Activated effector memory CD4-positive, alpha-beta T cell treated with Interleukin-2 at 50 U/mL for 16 hours (primary cell): ENCODE measurements around the gene EPN3.

Experiments used
- DNase-seq: peaks from one replicate; pipeline ENCODE4 v3.0.0-alpha.2; 2020

The EPN3 gene

DNA sequence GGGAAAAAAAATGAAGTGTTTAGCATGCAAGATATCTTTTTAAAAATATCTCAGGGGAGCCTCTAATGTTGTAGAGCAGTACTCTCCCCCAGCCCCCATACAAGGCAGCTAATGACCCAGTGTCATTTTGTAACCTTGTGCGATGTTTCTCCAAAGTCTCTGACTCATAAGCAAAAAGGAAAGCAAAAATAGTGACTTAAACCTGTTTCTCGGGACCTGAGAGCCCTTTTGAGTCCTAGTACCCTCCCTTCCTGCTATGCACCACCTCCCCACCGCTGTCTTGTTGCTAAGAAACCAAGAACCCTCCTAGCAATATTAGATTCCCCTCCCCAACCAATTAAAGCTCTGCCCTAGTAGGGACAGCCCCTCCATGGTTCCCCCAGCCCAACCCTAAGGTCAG lies 21.5 kb upstream of the EPN3 start:
- DNase-seq: peak; percentile 19

DNA sequence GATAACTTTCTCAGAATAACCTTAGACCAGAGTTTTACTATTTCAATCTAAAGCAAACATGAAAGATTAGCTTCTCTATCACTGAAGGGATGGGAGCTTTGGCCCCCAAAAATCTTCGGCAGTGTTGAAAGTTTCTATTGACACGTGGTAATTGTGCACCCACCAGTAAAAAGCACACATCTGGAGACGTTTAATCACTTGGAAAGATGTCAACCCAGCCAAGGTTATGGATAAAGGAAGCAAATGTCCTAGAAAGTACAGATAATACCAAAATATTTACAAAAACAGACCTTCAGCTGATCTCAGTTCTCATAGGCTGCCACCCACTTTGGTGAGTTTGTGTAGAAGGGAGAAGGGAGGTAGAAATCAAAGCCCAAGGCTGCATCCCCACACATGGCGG lies 19.0 kb upstream of the EPN3 start:
- DNase-seq: no peak

DNA sequence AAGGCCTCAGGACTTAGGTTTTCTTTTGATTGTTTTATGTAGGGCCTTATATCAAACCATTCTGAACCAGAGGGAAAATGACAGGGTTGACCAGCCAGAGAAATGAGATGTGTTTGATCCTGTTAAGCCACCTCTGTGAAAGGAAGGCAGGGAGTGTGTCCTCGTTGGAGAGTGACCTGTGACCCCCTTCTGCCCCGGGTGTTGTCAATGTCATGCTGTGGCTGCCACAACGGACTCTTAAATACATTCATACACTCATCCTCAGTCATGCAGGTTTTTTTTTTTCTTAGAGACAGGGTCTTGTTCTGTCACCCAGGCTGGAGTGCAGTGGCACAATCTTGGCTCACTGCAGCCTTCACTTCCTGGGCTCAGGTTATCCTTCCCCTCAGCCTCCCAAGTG lies 18.1 kb upstream of the EPN3 start:
- no peak for DNase-seq

DNA sequence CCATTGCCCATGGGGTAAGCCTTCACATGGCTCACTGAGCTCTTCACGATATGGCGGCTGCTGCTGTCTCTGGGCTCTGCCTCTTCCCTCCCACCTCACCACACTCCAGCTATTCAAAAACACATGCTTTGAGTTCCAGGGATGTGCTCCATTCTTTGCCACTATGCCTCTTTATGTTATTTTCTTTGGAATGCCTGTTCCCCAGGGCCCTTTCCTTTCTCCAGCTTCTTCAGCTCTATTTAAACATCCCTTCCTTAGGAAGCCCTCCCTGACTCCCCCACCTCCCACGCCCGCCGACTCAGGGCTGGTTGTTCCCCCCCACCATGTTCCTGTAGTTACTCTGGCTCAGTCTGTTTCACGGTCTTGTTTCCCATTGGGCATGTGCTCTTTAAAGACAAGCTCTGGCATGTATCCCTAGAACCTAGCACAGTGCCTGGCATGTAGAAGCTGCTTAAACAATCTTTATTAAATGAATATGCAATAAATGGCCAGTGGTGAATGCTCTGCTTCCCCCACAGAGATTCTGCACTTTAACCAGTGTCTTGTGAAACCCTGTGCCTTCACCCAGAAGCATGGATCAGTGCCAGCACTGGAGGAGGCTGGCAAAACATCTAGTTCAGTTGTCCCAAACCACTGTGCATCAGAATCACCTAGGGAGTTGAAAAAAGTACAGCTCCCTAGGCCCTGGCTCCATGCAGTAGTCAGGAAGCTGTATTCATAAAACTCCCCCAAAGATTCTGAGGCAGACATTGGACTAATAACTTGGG lies 17.4 kb upstream of the EPN3 start:
- no peak for DNase-seq

DNA sequence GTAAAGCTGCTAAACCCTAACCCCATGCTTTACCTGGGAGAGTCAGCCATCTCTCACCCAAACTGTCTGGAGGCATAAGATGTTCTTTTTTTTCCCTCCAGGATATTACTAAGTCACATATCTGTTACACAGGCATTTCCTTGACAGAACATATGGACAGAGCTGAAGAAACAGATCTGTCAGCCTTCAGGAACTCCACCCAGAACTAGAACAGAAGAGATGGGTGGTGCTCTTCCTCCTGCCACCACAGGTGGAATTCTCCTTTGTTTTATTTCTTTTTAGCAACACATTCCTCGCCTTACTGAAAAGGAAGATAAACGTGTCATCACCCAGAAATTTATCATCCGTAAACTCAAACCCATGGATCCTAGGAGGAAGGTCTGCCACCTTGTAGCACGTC lies 15.5 kb upstream of the EPN3 start:
- no peak for DNase-seq

DNA sequence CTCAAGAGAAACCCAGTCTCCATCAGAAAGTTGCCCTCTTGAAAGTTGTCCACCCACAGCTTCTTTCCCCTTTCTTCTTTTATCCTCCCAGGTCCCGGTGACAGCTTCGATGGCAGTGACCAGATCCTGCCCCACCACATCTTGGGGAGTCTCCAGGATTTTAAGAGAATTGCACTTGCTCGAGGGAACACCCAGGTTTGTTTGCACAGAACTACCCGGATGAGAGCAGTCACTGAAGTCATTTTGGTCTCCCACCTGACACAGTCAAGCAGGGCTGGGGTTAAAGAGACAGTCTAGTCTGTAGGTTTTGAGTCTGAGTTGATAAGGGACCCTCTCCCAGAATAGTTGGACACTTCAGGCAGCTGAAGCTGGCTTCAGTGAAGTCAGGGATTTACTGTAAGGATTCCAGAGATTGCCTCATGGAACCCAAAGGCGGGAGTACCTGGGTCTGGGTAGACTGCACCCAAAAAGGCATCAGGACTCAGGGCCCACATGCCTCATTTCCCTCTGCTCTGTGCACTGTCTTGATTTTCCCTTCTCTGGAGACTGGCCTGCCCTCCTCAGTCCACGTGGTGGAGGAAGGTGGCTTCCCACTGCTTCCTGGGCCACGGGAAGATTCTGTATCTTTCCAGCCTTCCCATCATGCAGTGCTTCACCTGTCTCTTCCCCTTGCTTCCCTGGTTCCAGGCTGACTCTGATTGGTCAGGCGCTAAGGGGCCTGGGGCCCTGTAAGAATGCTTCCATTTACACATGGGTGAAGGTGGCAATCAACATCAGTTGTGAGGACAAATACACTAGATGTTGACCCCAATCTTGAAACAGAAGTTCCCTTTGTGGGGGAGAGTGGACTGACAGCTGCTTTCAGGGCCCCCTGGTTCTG lies 14.8 kb upstream of the EPN3 start:
- DNase-seq: no peak

DNA sequence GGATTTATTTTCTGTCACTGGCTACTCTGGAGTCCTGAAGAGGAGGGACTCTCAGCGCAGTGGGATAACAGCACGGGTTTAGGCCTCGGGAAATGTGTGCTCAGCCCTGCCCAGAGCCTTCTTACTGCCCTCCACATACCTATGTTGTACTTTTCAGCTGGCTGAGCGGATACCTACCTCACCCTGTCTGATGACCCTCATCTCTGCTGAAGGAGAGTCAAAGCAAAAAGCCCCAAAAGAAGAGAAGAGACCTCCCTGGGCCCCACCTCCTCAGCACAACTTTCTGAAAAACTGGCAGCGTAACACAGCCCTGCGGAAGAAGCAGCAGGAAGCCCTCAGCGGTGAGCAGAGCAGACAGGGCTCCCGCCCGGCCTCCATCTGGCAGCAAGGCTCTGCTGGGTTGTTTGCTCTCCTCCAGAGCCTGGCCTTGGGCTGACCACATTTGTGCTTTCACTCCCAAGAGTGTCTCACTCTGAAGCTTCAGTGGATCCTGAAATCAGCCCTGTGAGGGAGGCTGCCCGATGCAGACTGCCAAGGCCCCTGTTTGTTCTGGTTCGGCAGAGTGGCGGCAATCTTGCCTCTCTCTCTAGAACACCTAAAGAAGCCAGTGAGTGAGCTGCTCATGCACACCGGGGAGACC lies 14.0 kb upstream of the EPN3 start:
- no peak for DNase-seq

DNA sequence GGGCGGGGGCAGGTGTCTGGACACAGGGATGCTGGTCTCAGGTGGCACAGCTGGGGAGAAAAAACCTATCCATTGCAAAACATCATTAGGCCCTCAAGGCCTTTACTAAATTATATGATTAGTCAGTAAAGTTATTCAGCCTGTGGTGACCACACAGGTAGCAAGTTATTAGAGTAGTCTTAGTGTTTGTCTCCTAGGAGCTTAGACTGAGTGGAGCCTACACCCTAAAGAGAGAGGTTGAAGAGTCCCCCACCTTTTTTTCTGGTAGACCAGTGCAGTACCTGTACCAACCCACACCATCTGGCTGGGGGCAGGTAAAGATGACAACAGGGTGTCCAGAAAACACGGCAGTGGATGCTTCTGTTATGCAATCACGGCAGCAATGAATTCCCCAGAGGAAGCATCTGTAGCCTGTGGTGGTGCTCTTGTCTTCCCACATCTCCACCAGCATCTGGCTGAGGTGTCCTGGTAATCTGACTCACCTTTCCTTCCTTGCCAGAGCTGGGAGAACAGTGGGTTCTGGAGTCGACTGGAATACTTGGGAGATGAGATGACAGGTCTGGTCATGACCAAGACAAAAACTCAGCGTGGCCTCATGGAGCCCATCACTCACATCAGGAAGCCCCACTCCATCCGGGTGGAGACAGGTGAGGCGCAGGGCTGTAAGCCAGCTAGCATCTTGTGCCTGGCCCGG lies 13.2 kb upstream of the EPN3 start:
- no peak for DNase-seq

DNA sequence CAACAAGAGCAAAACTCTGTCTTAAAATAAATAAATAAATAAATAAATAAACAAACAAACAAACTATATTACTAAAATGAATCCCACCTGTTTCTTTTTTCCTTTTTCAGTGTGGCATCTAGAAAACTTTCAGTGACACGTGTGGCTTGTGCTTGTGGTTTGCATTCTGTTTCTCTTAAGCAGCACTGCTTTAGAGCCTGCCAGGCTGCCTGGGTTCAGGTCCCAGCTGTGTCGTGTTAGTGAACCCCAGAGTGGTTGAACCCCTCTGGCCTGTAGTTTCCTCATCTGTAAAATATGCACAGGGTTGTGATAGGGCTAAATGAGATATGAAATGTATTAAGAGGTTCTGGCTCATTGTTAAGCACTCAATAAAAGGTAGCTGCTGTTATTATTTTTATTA lies 12.1 kb upstream of the EPN3 start:
- no peak for DNase-seq

DNA sequence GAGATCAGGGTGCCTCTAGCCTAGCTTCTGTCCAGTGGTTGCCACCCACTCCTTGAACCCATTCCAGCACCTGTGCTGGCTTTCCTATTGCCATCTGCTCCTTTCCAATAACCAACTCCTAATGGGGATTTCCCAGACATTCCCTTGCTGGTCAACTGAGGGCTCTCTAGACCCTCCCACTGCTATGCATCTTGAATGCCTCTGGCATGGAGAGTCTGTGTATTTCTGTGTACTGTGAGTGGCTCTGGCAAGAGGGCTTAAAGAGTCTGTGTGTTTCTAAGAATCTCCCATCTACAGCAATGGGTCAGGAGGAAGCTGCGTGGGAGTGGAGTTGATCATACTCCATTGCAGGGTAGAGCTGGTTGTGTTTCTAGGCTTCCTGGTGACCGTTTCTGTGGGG lies 11.0 kb upstream of the EPN3 start:
- DNase-seq: no peak

DNA sequence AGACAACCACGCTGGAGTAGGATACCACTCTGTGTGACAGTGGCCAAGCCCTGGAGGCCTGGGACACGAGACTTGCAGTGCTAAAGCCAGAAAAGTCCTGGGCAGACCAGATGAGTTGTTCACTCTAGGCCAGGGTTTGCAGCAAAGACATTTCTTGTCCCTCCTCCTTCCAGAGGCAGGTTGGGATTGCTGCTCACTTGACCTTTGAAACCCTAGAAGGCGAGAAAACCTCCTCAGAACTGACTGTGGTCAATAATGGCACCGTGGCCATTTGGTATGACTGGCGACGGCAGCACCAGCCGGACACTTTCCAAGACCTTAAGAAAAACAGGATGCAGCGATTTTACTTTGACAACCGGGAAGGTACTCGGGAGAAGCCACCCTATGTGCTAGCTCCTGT lies 9.8 kb upstream of the EPN3 start:
- DNase-seq: no peak

DNA sequence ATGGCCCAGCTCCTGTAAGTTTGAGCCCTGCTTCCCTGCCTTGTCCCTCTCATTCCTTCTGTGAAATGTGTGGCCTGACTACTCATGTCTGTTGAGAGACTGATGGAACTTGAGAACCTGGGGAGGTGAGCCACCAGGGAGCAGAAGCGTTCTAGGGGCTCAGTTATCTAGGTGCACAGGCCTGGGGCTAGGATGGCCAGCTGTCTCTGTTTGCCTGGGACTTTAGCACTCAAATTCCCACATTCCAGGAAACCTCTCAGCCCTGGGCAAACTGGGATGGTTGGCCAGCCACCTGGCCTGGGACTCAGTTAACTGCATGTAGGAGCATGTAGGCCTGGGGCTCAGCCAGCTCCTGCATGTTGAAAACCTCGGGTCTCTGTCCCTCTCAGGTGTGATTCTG lies 9.3 kb upstream of the EPN3 start:
- no peak for DNase-seq

DNA sequence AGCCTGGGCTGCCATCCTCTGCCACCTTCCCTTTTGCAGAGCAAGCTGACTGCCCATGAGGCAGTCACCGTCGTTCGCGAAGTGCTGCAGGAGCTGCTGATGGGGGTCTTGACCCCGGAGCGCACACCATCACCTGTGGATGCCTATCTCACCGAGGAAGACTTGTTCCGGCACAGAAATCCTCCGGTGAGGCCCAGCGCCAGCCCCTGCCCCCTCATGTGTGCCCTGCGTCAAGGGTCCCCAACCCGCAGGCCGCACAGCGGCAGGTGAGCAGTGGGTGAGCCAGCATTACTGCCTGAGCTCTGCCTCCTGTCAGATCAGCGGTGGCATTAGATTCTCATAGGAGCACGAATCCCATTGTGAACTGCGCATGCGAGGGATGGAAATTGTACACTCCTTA lies 7.7 kb upstream of the EPN3 start:
- no peak for DNase-seq

DNA sequence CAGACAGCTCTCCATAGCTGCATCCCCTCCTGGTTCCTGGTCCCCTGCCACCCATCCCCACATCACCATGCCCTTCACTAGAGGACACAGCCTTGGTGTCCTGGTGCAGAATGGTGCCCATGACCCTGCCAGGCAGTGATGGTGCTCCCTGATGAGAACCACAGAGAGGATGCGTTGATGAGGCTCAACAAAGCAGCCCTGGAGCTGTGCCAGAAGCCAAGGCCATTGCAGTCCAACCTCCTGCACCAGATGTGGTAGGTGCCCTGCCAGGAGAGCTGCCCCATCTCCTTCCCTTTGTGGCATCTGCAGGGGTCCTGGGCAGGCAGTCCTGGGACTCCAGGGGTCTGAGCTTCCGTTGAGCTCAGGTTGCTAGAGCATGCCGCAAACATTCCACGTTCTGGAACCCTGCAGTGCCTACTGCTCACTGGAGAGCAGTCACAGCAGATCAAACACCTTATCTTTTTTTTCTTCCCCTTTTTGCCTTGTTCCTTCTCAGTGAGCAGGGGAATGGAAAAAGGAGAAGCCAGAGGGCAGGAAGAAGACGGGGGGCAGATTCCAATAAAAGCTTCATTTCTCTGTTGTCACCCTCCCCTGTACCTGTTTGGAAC lies 5.3 kb upstream of the EPN3 start:
- no peak for DNase-seq

DNA sequence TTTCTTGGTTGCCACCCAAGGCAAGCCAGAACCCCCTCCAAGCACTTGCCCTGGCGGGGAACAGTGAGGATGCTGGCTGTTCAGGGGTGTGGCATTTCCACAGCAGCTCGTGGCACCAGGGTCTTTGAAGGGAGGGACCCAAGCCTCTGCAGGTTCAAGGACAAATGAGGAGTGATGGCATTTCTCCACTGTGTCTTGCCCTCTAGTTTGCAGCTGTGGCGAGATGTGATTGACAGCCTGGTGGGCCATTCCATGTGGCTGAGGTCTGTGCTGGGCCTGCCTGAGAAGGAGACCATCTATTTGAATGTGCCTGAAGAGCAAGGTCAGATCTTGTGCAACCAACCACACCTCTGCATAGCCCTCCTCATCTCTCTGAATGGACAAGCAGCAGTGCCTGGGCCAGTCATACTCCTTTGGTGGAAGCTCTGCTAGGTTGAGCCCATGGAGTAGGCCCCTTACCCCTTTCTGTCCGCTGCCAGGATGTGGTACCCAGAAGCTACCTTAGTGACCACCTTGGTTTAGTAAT lies 4.5 kb upstream of the EPN3 start:
- no peak for DNase-seq

DNA sequence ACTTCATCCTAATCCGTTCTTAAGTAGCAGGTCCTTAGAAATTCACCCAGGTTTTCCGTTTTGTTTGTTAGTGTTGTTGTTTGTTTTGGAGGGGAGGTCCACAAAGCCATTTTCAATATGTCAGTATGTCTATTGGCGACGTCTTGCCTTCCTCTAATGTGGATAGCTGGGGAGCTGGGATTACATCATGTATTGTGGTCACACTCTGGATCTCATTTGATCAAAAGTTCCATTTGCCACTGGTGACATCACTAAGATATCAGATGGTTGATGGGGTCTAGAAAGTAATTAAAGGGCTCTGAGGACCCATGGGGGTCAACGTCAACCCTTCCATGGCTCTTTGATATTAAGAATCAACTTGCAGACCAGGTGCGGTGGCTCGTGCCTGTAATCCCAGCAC lies 2.7 kb upstream of the EPN3 start:
- DNase-seq: no peak

DNA sequence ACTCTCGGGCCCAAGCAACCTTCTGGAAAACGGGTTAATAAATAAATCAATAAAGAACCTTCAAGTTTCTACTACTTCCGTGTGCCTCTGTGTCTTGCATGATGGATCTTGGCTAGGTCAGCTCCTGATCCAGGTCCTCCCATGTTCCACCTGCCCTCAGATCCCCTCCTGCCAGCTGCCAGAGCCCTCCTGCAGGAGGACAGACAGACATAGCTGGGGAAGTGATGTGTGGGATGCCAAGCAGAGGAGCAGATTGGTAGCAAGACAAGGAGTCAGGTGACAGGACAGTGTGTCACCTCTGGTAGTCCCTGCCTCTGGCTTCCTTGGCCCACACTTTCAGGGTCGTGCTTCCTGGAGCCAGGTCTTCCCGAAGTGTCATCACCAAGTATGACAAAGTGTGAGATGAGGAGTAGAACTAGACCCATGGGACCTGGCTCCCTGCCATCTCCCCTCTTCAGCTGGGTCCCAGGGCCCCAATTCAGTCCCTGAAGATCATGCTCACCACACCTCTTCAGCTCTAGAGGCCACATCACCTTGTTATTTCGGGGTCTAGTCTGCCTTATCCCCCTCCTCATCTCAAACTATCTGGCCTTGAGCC lies 1.0 kb upstream of the EPN3 start:
- no peak for DNase-seq

DNA sequence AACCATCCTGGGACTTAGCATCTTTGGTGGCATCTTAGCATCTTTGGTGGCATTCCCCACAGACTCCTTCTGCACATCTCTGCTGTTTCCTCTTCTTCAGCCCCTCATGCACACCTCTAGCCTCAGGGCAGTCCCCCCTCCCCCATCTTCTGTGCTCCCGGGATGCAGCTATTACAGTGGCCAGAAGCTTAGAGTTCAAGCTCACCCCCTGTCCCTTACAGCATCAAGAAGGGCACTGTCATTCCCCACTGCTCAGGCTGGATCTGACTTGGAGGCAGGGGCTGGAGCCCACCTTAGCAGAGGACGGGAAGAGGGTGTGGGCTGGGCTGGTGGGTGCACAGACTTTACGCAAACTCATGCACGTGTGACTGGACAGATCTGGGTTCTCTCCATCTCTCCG lies 650 bp downstream of the EPN3 start:
- no peak for DNase-seq

DNA sequence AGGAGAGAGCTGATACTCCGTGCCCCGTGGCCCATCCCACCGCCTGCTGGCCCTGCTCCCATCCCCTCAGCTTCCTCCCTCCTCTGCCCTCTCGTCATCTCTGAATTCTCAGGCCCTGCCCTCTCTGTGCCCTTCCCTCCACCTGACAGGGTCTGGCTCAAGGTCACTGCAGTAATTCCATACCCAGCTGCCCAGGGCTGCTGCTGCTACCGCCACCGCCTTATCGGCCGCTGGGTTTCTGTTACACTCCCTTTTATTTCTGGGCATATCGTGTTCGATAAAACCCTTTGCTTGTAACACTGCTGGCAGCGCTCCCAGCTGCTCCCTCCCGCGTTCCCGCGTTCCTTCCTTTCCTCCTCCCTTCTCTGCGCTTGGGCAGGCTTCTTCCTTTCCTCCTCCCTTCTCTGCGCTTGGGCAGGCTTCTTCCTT lies 1.2 kb downstream of the EPN3 start:
- no peak for DNase-seq

DNA sequence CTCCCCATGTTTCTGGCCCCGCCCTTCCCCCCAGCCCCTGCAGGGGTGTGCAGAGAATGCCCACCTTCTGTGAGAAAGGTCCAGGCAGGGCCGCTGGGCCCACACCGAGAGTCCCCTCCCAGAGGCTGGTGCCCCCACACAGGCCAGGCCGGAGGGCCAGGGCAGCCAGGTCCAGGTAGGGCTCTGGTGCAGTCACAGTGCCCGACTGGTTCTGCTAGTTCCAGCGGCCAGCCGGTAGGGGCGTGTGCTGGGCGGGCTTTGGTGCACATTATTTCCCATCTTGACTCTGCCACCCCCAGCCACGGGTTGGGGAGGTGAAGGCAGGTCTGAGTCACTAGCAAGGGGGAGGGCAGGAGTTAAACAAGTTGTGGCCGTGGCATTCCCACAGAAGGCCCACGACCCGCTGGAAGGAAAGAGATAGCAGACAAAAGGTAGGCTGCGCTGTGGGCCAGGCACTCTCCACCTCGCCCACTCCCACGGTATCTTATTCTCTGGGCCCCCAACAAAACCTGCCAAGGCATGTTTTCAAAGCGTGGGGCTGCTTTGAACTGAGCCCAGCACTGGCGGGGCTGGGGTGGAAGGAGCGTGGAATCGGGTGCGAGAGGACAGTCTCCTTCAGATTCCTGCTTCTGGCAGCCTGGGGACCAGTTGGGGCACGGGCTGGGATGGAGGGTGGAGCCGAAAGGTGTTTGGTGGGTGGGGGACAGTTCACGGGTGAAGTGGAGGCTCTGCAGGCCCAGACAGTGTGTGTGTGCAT lies 1.9 kb downstream of the EPN3 start:
- no peak for DNase-seq

DNA sequence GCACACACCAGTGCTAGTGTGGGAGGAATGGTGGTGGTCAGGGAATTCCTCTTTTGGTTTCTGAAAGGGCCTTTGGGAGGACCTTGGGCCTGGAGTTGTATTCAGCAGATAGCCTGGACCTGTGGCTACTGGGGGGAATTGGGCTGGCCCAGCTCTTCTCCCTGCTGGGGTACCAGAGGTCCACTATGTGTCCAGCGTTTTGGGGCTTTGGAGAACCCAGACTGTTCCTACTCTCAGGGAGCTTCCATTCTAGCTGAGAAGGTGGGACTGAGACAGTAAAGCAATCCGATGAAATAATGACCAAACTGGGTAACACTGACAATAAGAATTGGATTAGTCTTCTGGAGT lies 2.4 kb downstream of the EPN3 start:
- DNase-seq: no peak

DNA sequence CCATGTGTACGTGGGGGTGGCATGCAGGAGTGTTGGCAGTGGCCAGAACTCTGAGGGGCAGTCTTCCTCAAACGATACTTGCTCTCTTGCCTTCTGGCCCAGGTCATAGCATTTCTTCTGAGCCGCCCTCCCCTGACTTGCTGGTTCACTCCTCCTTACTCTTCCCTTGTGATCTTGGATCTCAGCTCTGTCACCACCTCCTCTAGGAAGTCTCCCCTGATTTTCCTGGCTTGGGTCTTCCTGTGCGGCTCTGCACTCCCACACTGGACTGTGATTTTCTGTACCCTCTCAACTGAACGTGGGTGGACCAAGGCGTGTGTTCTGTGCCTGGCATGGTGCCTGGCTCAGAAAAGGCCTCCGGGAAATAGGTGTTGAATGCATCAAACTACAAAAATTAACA lies 2.9 kb downstream of the EPN3 start:
- no peak for DNase-seq
